GM19468 (cell line): Measurements from ENCODE around the gene C20orf96.
A peak's percentile ranks its signal among the peaks of the same experiment; 100 is the strongest.
"Not testable (repeated sequence)": the region's sequence is repeated elsewhere in the genome, so short reads cannot be mapped to it uniquely, and the experiment has no call there.

Source experiments
- ATAC-seq: cut with Tn5 transposase; IDR thresholded peaks from one replicate; pipeline ENCODE4 v1.9.1; 2021; ENCODE audit warnings: mild to moderate bottlenecking, moderate library complexity, moderate number of reproducible peaks; ENCODE audit not compliant: unreplicated experiment; ENCODE audit errors: extremely low read depth

The C20orf96 gene, protein sequence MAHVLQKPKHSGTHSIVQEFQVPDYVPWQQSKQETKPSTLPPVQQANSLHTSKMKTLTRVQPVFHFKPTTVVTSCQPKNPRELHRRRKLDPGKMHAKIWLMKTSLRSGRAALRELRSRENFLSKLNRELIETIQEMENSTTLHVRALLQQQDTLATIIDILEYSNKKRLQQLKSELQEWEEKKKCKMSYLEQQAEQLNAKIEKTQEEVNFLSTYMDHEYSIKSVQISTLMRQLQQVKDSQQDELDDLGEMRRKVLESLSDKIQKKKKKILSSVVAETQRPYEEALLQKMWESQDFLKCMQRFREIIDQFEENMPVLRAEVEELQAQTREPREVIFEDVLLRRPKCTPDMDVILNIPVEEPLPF

GRCh38 chr20:290084-290831, at the start of gene C20orf96:
C20orf96 (minus strand) TSS chr20:290750; CDS start chr20:290610, 140 bp downstream.
- ATAC-seq = peak; percentile 41

- ATAC-seq = not testable (repeated sequence)
These were observed 45.5 kb upstream of the C20orf96 start for GRCh38 chr20:336040-336439.

- ATAC-seq = no peak
These were observed 44.0 kb upstream of the C20orf96 start for GRCh38 chr20:334578-334977.

- no peak for ATAC-seq
These were observed 39.9 kb upstream of the C20orf96 start for GRCh38 chr20:330233-331149.

DNA sequence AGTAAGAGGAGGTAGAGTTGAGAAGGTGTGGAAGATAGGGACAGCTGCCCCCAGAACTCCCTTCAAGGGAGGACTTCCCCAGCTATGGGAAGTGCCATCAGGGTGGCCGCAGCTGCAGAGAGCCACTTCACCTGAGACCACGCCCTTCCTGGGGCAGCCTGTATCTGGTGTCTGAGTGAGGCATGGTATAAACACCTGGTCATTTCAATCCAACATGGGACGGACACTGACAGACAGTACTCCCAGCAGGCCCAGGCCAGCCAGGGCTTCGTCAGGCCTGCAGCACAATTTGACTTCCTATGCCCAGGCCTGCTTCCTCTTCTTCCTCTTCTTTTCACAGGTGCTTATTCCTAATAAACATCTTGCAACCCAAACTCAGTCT, 39.3 kb upstream of the C20orf96 start:
- ATAC-seq = no peak

DNA sequence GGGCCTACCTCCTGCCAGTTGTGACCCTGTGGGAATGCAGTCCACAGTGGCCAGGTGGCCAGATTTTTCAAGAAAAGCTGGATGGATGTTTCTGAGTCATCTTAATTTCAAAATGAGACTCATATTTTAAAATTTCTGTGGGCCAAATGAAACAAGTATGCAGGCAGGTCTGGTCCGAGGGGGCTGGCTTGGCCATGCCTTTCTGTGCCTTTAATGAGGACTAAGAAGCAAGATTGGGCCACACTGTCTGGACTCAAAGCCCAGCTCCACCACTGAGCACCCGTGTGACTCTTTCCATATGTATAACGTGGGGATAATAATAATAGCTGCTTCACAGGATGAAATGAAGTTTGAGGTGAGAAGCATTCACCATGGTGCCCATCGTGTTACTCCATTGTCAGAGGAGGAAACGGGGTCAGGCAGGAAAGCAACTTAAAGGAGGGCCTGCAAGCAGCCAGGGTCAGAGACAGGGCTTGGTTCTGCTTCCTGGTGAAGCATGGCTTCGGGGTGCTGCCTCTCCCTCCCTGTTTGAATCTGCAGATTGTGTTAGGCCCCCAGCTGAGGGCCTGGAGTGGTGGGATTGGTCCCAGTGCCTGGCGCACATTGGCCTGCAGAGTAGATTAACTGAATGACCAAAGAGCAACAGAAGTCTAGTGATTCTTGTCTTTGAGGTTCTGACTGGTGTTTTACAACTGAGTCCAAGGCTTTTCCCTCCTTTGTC, 38.6 kb upstream of the C20orf96 start:
- ATAC-seq = no peak

DNA sequence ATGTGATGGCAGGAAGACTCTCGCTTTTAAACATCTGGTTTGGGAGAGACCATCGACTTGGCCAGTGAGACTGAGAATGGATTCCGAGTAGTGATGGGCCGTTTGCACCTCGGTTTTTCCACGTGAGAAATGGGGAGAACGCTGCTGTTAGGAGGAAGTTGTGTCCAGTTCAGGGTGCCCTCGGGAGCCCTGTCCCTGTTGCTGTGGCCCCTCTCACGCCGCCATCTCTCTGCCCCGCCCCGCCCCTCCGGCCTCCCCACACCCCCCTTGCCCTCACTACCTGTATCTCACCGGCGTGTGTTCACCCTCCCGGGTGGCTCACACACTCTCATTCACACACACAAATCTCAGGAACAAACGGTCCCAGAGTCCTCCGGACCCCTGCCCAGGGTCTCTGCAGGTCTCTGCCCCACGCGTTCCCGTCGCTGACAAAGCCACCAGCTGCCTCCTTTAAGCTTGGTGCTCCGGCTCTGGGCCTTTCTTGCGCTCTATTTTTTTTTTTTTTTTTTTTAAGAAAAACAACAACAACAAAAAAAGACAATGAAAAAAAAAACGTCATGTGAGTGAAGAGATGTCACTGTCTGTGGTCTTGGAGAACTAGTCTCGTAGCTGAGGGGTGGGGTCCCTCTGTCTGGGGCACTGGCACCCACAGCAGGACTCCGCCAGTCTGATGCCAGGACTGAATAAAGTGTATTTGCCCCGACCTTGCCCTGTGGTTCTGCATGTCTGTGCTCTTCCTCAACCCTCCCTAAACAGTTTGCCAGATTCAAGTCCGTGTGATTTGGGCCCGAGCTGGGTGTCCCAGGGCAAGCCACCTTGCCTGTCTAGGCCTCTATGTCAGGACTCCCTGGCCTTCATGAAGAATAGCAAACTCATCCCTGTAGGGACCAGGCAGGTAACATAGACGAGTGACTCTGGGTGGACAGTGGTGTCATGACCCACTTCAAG, 37.8 kb upstream of the C20orf96 start:
- no peak for ATAC-seq

DNA sequence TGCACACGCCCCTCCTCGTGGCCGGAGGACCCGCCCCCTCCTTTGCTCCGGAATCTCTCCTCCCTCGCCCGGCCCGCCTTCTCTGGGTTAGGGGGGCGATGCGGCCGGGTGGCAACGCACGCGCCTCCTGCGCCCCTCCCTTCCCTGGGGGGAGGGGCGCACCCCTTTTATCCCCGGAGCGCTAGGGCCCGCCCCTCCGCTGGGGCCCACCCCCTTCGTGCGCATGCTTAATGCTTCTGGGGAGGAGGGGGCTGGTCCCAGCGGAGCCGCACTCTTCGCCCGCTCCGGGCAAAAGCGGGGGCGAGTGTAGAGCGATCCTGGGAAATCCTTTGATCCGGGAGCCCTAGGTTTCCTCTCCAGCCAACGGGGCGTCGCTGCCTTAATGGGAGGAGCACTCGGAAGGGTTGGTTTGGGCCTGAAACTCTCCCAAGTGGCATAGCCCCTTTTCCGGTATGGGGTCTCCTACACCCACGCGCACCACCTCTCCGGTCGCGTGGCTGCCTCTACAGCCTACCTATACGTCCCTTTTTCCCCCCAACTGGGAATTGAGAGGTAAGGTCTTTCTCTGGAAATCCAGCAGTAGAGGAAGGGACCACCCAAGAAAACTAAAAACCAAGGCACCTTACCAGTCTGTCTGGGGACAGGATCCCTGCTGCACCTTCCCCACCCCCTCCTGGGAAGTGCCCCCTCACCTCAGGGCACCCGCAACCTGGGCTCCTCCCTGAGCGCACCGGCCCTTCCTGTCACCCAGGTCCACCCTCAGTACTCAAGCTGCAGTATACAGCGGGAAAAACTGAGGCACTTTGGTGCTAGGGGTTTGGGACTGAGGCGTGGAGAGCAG, 36.9 kb upstream of the C20orf96 start:
- no peak for ATAC-seq

DNA sequence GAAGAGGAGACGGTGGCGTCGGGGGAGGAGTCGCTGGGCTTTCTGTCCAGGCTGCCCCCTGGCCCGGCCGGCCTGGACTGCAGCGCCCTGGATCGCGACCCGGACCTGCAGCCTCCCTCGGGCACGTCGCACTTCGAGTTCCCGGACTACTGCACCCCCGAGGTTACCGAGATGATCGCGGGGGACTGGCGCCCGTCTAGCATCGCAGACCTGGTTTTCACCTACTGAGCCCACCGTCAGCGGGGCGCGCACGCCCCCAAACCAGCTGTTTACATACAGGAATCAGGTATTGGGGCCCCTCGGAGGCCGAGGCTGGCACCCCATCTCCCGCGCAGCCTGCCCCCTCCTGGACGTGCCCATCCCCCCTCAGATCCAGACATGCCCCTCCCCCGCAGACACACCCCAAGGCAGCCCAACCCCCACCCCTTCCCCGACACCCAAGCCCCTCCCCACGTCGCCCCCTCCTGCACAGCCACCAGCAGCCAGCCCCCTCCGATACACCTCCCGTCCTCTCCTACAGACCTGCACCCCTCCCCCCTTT, 36.2 kb upstream of the C20orf96 start:
- no peak for ATAC-seq

GRCh38 chr20:325889-326644, 35.5 kb upstream of the C20orf96 start:
- no peak for ATAC-seq

- ATAC-seq = peak; percentile 41
These were observed 34.7 kb upstream of the C20orf96 start, which contains the start of gene SOX12 for GRCh38 chr20:325045-325888. SOX12 (plus strand) TSS chr20:325552; CDS start chr20:325925, 373 bp downstream.

DNA sequence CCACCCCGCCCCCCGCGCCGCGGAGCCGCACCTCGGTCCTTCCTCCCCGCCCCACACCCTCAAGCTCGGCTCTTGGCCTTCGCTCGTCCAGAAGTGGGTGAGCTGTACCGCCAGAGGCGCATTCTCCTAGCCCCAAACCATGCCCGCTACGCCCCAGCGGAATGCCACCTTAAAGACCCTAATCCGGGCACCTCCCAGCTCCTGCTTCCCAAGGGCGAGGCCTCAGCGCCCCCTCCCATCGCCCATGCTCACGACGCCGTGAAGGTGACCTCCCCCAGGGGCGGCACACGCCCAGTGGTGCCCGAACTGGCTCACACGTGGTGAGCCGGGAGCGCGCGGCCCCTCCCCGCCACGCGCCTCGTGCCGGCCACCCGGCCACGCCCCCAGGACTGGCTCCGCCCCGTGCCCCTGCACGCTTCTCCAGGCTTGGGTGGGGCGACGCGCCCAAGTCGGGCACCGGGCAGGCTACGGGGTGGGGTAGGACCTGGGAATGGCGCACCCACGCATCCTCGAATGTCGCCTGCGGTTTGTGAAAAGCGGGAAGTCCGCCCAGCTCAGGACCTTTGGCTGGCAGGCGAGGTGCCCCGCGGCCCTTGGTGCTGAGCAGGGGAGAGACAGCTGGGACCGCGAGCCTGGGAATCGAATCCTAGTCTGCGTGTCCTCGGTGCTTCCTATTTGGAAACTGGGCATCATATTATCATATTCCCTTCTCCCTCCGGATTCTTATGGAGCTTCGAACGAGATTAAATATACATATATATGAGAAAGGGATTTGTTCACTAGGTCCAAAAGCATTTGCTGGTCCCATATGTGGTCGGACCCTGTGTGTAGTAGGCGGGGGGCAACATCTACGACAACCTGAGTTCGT, 33.9 kb upstream of the C20orf96 start:
- ATAC-seq = no peak

DNA sequence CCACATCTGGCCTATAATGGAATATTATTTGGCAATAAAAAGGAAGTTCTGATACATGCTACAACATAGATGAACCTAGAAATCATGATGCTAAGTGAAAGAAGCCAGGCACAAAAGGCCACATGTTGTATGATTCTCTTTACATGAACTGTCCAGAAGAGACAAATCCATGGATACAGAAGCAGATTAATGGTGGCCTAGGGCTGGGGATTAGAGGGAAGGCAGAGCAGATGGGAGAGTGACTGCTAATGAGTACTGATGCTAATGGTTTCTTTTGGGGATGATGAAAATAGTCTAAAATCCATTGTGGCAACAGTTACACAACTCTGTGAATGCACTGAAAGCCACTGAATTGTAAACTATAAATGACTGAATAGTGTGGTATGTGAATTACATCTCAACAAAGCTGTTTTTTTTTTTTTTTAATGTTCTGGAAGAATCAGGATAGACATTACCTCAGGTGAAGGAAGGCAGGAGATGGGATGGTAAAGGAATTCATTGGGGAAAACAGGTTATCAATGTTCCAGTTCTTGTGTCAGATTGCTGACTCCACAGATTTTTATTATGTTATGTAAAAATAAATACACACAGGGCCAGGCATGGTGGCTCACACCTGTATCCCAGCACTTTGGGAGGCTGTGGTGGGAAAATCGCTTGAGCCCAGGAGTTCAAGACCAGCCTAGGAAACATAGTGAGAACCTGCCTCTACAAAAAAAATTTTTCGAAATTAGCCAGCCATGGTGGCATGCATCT, 25.9 kb upstream of the C20orf96 start:
- no peak for ATAC-seq

GRCh38 chr20:313948-314347, 23.4 kb upstream of the C20orf96 start:
- no peak for ATAC-seq
